H1 (cell line): ENCODE results near the gene CENPI.

Experiments
- CTCF ChIP-seq, 3 experiments: IDR thresholded peaks; 1 replicate in 2 of 3; 2 replicates in 1 of 3; pipeline versions ENCODE4 v1.5.1 to v1.6.1; 2011; ENCODE audit warnings: low read length in 3 of 3, mild to moderate bottlenecking in 3 of 3, inconsistent platforms in 2 of 3, low read depth in 1 of 3, moderate library complexity in 1 of 3; ENCODE audit not compliant: insufficient read depth in 1 of 3; ENCODE audit errors: control extremely low read depth in 1 of 3
- SRF ChIP-seq: IDR thresholded peaks from 2 replicates; pipeline ENCODE4 v1.6.1; 2011; ENCODE audit warnings: mild to moderate bottlenecking, low read depth, low read length, moderate library complexity
- TAF1 ChIP-seq: IDR thresholded peaks from 2 replicates; pipeline ENCODE4 v1.6.1; 2011; ENCODE audit warnings: mild to moderate bottlenecking, low read depth, low read length
- TF ChIP-seq, protein P1 (sequence below): IDR thresholded peaks from 2 replicates; pipeline ENCODE4 v1.6.1; 2012; ENCODE audit warnings: inconsistent platforms

DNA sequence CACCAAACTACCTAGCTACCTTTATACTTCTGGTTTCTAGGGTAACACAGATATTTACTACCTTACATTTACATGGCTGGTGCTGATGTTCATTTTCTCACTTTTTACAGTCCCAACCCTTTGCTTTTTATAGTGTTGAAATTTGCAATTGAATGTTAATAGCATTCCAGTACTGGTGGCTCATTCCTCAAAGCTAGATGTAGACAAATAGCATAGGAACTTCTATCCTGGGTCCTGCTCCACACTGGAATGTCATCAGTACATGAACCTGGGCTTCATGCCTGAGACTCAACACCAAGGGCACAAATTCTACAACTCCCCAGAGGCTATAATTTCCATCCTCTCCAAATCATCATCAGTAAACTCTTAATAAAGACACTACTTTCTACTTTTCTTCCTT, 35.8 kb upstream of the CENPI start:
- TF ChIP-seq CTCF (IDR thresholded peaks at IDR 0.05; ENCODE audit: control extremely low read depth in 1 of 3, insufficient read depth in 1 of 3, low read depth in 1 of 3, low read length in 3 of 3): no peak
- TF ChIP-seq, protein P1, sequence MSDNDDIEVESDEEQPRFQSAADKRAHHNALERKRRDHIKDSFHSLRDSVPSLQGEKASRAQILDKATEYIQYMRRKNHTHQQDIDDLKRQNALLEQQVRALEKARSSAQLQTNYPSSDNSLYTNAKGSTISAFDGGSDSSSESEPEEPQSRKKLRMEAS: no peak
- TF ChIP-seq SRF: no peak
- no peak for TF ChIP-seq TAF1
